CD4-positive, CD25-positive, alpha-beta regulatory T cell (primary cell): ENCODE data around the gene HNRNPA2B1. TPM values are rescaled to one million over a fixed set of nuclear protein-coding genes. Genes with fewer than 3 reads are reported as not detected.

ENCODE experiments used
- ATAC-seq, 2 donors: fragments of 150-1000 bp; cut with Tn5 transposase; one replicate each; pipeline ENCODE4 v1.10.0; 2021; ENCODE audit warnings: low read depth in 2 of 2, moderate number of reproducible peaks in 2 of 2, moderate library complexity in 1 of 2
- DNase-seq, 3 donors: peaks; one replicate each; pipeline versions ENCODE4 v3.0.0 to v3.0.0-alpha.2; 2012 to 2022; ENCODE audit warnings: mixed read lengths in 1 of 3
- H3K27ac ChIP-seq: one replicate; pipeline ENCODE4 v1.7.0; 2013; ENCODE audit warnings: mild to moderate bottlenecking, low read length; ENCODE audit not compliant: insufficient read depth, poor library complexity, severe bottlenecking
- H3K27me3 ChIP-seq: one replicate; pipeline ENCODE4 v1.7.0; 2013; ENCODE audit warnings: low read length; ENCODE audit not compliant: control insufficient read depth, insufficient read depth
- H3K36me3 ChIP-seq: one replicate; pipeline ENCODE4 v1.7.0; 2013; ENCODE audit warnings: mild to moderate bottlenecking, low read length, moderate library complexity; ENCODE audit not compliant: control insufficient read depth, insufficient read depth
- H3K4me1 ChIP-seq: 2 replicates; pipeline ENCODE4 v1.7.0; 2013; ENCODE audit warnings: mild to moderate bottlenecking, low read length; ENCODE audit not compliant: insufficient read depth, control insufficient read depth, poor library complexity, severe bottlenecking
- H3K4me3 ChIP-seq: one replicate; pipeline ENCODE4 v1.7.0; 2013; ENCODE audit warnings: low read depth, mild to moderate bottlenecking, low read length, moderate library complexity
- H3K9me3 ChIP-seq, 2 experiments: 1 replicate in 1 of 2; 2 replicates in 1 of 2; pipeline ENCODE4 v1.7.0; 2013; ENCODE audit warnings: low read length in 2 of 2, mild to moderate bottlenecking in 1 of 2, moderate library complexity in 1 of 2; ENCODE audit not compliant: control insufficient read depth in 2 of 2
- H3K27ac Mint-ChIP-seq, 3 donors: one replicate each; pipeline ENCODE4 v1.8.0; 2020 to 2022; ENCODE audit warnings: mild to moderate bottlenecking in 3 of 3, mixed read lengths in 3 of 3, moderate library complexity in 2 of 3
- H3K27me3 Mint-ChIP-seq: one replicate; pipeline ENCODE4 v1.8.0; 2022; ENCODE audit warnings: mild to moderate bottlenecking, mixed read lengths
- H3K36me3 Mint-ChIP-seq: one replicate; pipeline ENCODE4 v1.8.0; 2020; ENCODE audit warnings: mixed read lengths
- H3K4me1 Mint-ChIP-seq, 4 donors: one replicate each; pipeline ENCODE4 v1.8.0; 2020 to 2022; ENCODE audit warnings: mixed read lengths in 4 of 4, mild to moderate bottlenecking in 1 of 4
- H3K4me3 Mint-ChIP-seq, 4 donors: one replicate each; pipeline ENCODE4 v1.8.0; 2020 to 2022; ENCODE audit warnings: mild to moderate bottlenecking in 4 of 4, mixed read lengths in 4 of 4, moderate library complexity in 3 of 4
- H3K9me3 Mint-ChIP-seq, 7 donors: one replicate each; pipeline ENCODE4 v1.8.0; 2020 to 2022; ENCODE audit warnings: mixed read lengths in 7 of 7, mild to moderate bottlenecking in 3 of 7, moderate library complexity in 2 of 7
- polyA plus RNA-seq, 4 donors: library from polyadenylated mRNA; unstranded; fragments of 300-500 nt; fragmentation: Illumina TruSeq; gene quantifications; one replicate each; pipeline ENCODE4 v1.2.3, GENCODE V29; 2021
- total RNA-seq: library from RNA; stranded (reverse); gene quantifications from one replicate; pipeline ENCODE4 v1.2.3, GENCODE V29; 2022

Gene HNRNPA2B1
- total and polyA plus RNA-seq, 5 donors from 2014 or later = 465 to 541 (median 509) TPM

DNA sequence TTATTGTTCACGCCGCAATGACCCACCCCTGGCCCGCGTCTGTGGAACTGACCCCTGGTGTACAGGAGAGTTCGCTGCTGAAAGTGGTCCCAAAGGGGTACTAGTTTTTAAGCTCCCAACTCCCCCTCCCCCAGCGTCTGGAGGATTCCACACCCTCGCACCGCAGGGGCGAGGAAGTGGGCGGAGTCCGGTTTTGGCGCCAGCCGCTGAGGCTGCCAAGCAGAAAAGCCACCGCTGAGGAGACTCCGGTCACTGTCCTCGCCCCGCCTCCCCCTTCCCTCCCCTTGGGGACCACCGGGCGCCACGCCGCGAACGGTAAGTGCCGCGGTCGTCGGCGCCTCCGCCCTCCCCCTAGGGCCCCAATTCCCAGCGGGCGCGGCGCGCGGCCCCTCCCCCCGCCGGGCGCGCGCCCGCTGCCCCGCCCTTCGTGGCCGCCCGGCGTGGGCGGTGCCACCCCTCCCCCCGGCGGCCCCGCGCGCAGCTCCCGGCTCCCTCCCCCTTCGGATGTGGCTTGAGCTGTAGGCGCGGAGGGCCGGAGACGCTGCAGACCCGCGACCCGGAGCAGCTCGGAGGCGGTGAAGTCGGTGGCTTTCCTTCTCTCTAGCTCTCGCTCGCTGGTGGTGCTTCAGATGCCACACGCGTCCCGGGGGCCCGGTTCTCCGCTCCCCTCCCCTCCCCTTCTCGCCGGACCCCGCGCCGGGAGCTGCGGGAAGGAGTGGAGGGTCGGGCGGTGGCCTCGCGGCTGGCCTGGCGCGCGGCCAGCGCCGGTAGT is 887 bp upstream of the HNRNPA2B1 start, which contains the start of gene CBX3:
TSS of gene CBX3 (plus strand) at position 499 of the 772 bp plus-strand sequence. CDS start 1,254 bp downstream, outside the sequence.
- H3K4me3 ChIP-seq = peak within 1 kb of the TSS; percentile 100
- Mint-ChIP-seq H3K27me3 (peaks cover 21% of the 10 kb centered on the region), H3K27ac (peak within 1 kb of the TSS; percentile 98 to 100 (median 100)), H3K36me3 (peaks cover 47% of the 10 kb centered on the region), H3K9me3 (peaks cover 0 to 8% (median 0%) of the 10 kb centered on the region in 7 donors), H3K4me3 (peak within 1 kb of the TSS; percentile 99 to 100 (median 100)), H3K4me1 (peaks cover 38 to 70% (median 45%) of the 10 kb centered on the region in 4 donors)
- peaks cover 23% of the 10 kb centered on the region for H3K36me3 ChIP-seq
- no peaks in the 10 kb centered on the region for H3K27me3 ChIP-seq
- H3K4me1 ChIP-seq = peaks cover 55% of the 10 kb centered on the region
- peak within 1 kb of the TSS; percentile 99 for H3K27ac ChIP-seq
- ATAC-seq = peak; percentile 48 to 50
- no peaks in the 10 kb centered on the region for H3K9me3 ChIP-seq
- peak; percentile 62 to 93 (median 81) for DNase-seq

DNA sequence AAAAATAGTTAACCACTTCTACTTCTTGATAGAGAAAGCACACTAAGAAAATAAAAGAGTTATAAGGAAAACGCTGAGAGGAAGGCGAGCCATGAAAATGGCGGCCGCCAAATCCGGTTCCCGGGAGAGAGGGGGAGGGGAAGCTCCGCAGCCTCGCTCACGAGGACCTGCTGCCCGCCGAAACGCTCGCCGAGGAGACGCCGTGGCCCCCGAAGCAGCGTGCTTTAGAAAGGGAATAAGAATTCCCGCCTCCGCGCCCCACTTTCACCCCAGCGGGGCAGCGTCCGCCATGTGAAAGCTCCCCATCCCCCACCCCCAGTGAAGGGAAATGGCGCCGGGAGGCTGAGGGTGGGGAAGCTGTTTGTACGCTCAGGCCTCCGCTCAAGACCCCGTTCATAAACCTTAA is 505 bp downstream of the HNRNPA2B1 start:
- Histone ChIP-seq H3K27me3 (no peaks in the 10 kb centered on the region), H3K4me3 (peak overlapping the region; percentile 100), H3K36me3 (peaks cover 33% of the 10 kb centered on the region), H3K4me1 (peaks cover 56% of the 10 kb centered on the region), H3K9me3 (no peaks in the 10 kb centered on the region), H3K27ac (peak overlapping the region; percentile 99)
- DNase-seq = peak; percentile 69 to 85 (median 80)
- Mint-ChIP-seq H3K36me3 (peaks cover 51% of the 10 kb centered on the region), H3K27ac (peak overlapping the region; percentile 98 to 100 (median 100)), H3K27me3 (peaks cover 21% of the 10 kb centered on the region), H3K4me3 (peak overlapping the region; percentile 99 to 100 (median 100)), H3K4me1 (peaks cover 41 to 70% (median 46%) of the 10 kb centered on the region in 4 donors), H3K9me3 (peaks cover 0 to 8% (median 0%) of the 10 kb centered on the region in 7 donors)
- peak; percentile 14 to 23 for ATAC-seq

DNA sequence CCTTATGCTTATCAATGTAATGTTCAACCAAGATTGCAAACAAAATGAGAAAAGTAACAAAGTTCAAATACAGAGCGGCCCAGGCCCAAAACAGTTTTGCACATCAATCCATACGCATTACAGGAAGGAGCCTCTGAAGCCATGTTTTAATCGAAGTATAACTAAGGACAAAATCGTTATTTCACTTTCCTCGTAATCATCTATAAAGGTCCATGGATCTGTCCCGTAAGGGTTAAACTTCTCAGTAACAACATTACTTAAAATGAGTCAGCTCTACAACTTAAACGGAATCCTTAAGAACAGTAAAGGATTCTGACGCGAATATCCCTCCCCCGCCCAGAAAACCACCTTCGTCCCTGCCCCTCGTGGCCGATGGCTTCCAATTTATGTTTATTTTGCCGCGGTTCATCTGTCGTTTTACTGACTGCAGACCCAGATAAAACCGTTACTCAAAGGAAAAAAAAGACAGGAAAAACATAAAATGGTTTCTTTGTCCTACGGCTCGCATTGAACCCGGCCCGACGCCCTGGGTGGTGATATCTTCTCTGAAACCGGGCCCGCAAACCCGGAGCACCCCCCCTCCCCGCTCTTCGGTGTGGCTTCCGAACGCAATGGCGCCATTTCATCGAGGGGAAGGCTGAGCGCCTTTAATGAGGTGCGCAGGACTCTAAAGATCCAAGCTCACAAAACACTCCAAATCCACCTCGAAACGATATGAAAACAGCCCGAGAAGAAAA is 1.1 kb downstream of the HNRNPA2B1 start:
- Histone ChIP-seq H3K4me1 (peaks cover 56% of the 10 kb centered on the region), H3K9me3 (no peaks in the 10 kb centered on the region), H3K27ac (peak overlapping the region; percentile 99), H3K27me3 (no peaks in the 10 kb centered on the region), H3K36me3 (peaks cover 38% of the 10 kb centered on the region), H3K4me3 (peak overlapping the region; percentile 100)
- Mint-ChIP-seq H3K4me3 (peak overlapping the region; percentile 99 to 100 (median 100)), H3K27ac (peak overlapping the region; percentile 98 to 100 (median 100)), H3K4me1 (peaks cover 39 to 70% (median 43%) of the 10 kb centered on the region in 4 donors), H3K27me3 (peaks cover 21% of the 10 kb centered on the region), H3K9me3 (peaks cover 0 to 8% (median 0%) of the 10 kb centered on the region in 7 donors), H3K36me3 (peaks cover 53% of the 10 kb centered on the region)
- ATAC-seq (no peak), DNase-seq (peak in 2 of 3 donors; percentile 58 to 82)

DNA sequence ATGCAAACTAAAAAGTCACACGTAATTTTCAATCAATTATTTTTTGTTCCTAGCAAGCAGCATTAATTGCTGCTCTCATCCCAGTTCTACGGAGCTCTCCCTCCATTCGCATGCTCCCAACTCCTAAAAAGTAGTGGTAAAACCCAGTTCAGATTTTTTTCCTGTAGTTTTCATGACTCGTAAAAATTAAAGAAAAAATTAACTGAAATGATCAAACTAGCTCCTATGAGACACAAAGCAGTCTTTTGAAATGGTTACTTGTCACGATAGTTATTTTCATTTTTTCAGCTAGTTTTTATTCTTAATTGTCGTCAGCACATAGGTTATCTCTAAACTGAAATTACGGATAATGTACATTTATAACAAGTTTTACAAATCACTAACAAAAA is 1.8 kb downstream of the HNRNPA2B1 start:
- Histone ChIP-seq H3K4me1 (peaks cover 56% of the 10 kb centered on the region), H3K36me3 (peaks cover 45% of the 10 kb centered on the region), H3K9me3 (no peaks in the 10 kb centered on the region), H3K27ac (peak overlapping the region; percentile 99), H3K4me3 (peak overlapping the region; percentile 100), H3K27me3 (no peaks in the 10 kb centered on the region)
- Mint-ChIP-seq H3K27me3 (peaks cover 24% of the 10 kb centered on the region), H3K4me3 (peak overlapping the region; percentile 99 to 100 (median 100)), H3K4me1 (peaks cover 36 to 70% (median 42%) of the 10 kb centered on the region in 4 donors), H3K36me3 (peaks cover 60% of the 10 kb centered on the region), H3K9me3 (peaks cover 0 to 8% (median 0%) of the 10 kb centered on the region in 7 donors), H3K27ac (peak overlapping the region; percentile 98 to 100 (median 100))
- DNase-seq (no peak), ATAC-seq (no peak)

DNA sequence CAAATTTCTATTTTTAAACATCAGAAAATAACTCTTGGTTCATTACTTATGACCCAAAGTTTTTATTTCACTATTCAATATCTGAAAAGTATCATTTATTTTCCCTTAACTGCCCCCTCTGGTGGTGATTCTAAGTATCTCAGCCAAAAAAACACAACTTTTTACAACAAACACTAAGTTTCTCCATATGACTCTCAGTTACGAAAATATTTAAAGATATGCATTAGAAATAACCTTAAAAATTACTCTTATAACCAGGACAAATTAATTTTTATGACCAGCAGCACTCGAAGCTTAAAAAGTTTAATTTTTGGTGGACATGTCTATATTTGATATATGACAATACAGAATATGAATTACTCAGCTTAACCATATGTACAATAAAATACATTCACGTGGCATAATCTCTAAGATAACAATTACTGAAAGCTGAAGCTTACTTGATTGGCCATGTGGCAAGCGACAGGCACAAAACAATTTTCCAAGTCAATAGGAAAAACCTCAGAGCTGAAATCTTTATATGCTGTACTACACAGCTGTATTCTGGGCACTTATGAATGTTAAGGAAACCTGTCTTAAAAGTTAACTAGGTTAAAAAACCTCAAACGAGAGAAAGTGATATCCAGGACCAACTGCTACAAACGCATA is 2.3 kb downstream of the HNRNPA2B1 start:
- Mint-ChIP-seq H3K27me3 (peaks cover 25% of the 10 kb centered on the region), H3K9me3 (peaks cover 0 to 8% (median 0%) of the 10 kb centered on the region in 7 donors), H3K27ac (peak overlapping the region; percentile 98 to 100 (median 100)), H3K36me3 (peaks cover 65% of the 10 kb centered on the region), H3K4me1 (peaks cover 38 to 70% (median 45%) of the 10 kb centered on the region in 4 donors), H3K4me3 (peak overlapping the region; percentile 99 to 100 (median 100))
- peaks cover 56% of the 10 kb centered on the region for H3K4me1 ChIP-seq
- no peaks in the 10 kb centered on the region for H3K27me3 ChIP-seq
- peak overlapping the region; percentile 99 for H3K27ac ChIP-seq
- no peaks in the 10 kb centered on the region for H3K9me3 ChIP-seq
- ATAC-seq (no peak), DNase-seq (peak in 2 of 3 donors; percentile 68 to 76)
- peak overlapping the region; percentile 100 for H3K4me3 ChIP-seq
- peaks cover 50% of the 10 kb centered on the region for H3K36me3 ChIP-seq

DNA sequence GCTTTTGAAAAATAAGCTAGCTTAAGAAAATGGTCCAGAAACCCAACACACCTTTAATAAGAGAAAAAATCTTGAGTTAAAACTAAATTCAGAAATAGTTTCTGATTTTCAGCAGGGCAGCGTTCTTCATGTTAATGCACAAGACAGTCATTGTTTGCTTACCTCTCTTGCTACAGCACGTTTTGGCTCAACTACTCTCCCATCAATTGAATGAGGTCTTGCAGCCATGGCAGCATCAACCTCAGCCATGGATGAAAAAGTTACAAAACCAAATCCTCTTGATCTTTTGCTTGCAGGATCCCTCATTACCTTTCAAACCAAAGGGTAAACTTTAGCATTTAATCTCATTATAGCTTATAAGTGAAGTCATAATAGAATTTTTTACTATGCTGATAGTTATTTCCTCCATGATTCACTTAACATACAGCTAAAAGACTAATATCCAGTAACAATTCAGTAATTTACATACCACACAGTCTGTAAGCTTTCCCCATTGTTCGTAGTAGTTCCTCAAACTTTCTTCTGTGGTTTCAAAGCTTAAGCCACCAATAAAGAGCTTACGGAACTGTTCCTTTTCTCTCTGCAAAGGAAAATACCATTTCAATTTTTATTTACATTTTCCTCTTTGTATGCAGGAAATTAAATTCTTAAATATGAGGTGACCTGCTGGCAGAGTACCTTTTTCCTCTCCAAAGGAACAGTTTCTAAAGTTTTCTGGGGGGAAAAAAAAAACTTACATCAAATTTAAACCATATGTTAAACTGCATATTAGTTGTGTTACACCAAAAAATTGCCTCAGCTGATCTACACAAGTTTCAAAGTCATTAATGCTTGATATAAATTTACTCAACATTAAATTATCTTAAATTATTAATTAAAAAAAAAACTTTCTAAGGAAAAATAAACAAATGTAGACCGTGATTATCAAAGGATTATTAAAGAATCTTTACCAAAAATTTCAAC is 3.1 kb downstream of the HNRNPA2B1 start:
- H3K4me1 Mint-ChIP-seq = peaks cover 41 to 70% (median 49%) of the 10 kb centered on the region in 4 donors
- peaks cover 25% of the 10 kb centered on the region for H3K27me3 Mint-ChIP-seq
- no peaks in the 10 kb centered on the region for H3K9me3 ChIP-seq
- peaks cover 56% of the 10 kb centered on the region for H3K4me1 ChIP-seq
- H3K36me3 ChIP-seq = peaks cover 58% of the 10 kb centered on the region
- peaks cover 0 to 8% (median 0%) of the 10 kb centered on the region in 7 donors for H3K9me3 Mint-ChIP-seq
- H3K4me3 ChIP-seq = peak overlapping the region; percentile 100
- H3K4me3 Mint-ChIP-seq = peak overlapping the region; percentile 99 to 100 (median 100)
- H3K27ac ChIP-seq = peak overlapping the region; percentile 99
- peak overlapping the region; percentile 43 to 100 (median 100) for H3K27ac Mint-ChIP-seq
- H3K36me3 Mint-ChIP-seq = peaks cover 73% of the 10 kb centered on the region
- ATAC-seq (no peak), DNase-seq (no peak)
- H3K27me3 ChIP-seq = no peaks in the 10 kb centered on the region
